Activated B cell treated with CpG ODN at 0.5 μM for 24 hours (primary cell): Measurements from ENCODE around the gene QRICH1. TPM values are rescaled to one million over a fixed set of nuclear protein-coding genes. Genes with fewer than 3 reads are reported as not detected.

Source experiments
- ATAC-seq: fragments of 200-7000 bp; cut with Tn5 transposase; one replicate; pipeline ENCODE4 v1.10.0; 2021; ENCODE audit warnings: low read depth, mild to moderate bottlenecking, moderate library complexity
- CTCF ChIA-PET: fragments of 350-600 bp; sonication (Branson Sonifier 250); formaldehyde crosslinking; loops from one replicate; lab custom pipeline; 2021; ENCODE audit warnings: antibody characterized with exemption; lab: Charles Lee
- POLR2A ChIA-PET: fragments of 350-600 bp; sonication (Branson Sonifier 250); formaldehyde crosslinking; loops from one replicate; lab custom pipeline; 2021; ENCODE audit warnings: antibody characterized with exemption; lab: Charles Lee
- DNase-seq: peaks from one replicate; pipeline ENCODE4 v3.0.0; 2022
- H3K27ac Mint-ChIP-seq: one replicate; pipeline ENCODE4 v1.8.0; 2020; ENCODE audit warnings: mixed read lengths
- H3K27me3 Mint-ChIP-seq: one replicate; pipeline ENCODE4 v1.8.0; 2021; ENCODE audit warnings: mixed read lengths
- H3K36me3 Mint-ChIP-seq: one replicate; pipeline ENCODE4 v1.8.0; 2021; ENCODE audit warnings: low read depth, mixed read lengths
- H3K4me1 Mint-ChIP-seq: one replicate; pipeline ENCODE4 v1.8.0; 2021; ENCODE audit warnings: mixed read lengths
- H3K4me3 Mint-ChIP-seq: one replicate; pipeline ENCODE4 v1.8.0; 2020; ENCODE audit warnings: mild to moderate bottlenecking, mixed read lengths
- H3K9me3 Mint-ChIP-seq: one replicate; pipeline ENCODE4 v1.8.0; 2020; ENCODE audit warnings: mixed read lengths
- CTCF ChIP-seq: fragments of 200-600 bp; IDR thresholded peaks from one replicate; pipeline ENCODE4 v1.8.0; 2022; ENCODE audit warnings: antibody characterized with exemption, mild to moderate bottlenecking
- intact Hi-C: fragments of 100-400 bp; cut with micrococcal nuclease; formaldehyde crosslinking; loops from one replicate; pipeline ENCODE4 v1.15.1; 2024
- total RNA-seq: library from RNA; stranded (reverse); gene quantifications from 2 replicates; pipeline ENCODE4 v1.2.3, GENCODE V29; 2022

The QRICH1 gene
- total RNA-seq, 1 donor from 2014 or later: 155 TPM

- intact Hi-C loops: loop anchor here (5.0 kb wide), 1 partner anchor 1177 kb away; the partner anchor contains the start of gene GNAT1
- no peak for TF ChIP-seq CTCF
- POLR2A ChIA-PET: interaction anchor here (1.0 to 14.9 kb wide), 2 partner anchors 7 to 25 kb away, joined by 3 to 372 read pairs; partner anchors contain the start of genes P4HTM and WDR6
- Mint-ChIP-seq H3K4me3 (peak overlapping the region; percentile 29), H3K9me3 (no peaks in the 10 kb centered on the region), H3K4me1 (peaks cover 24% of the 10 kb centered on the region), H3K27me3 (no peaks in the 10 kb centered on the region), H3K27ac (no peak overlapping the region), H3K36me3 (peaks cover 52% of the 10 kb centered on the region)
- ATAC-seq: no peak
- DNase-seq: no peak
- CTCF ChIA-PET: interaction anchor here (0.9 to 7.5 kb wide), 2 partner anchors 18 to 27 kb away, joined by 3 to 57 read pairs; partner anchors contain the start of gene P4HTM
Observed at GRCh38 chr3:49015072-49015471, 78.8 kb downstream of the QRICH1 start.

- peaks cover 21% of the 10 kb centered on the region for H3K4me1 Mint-ChIP-seq
- ChIA-PET POLR2A (interaction anchor here (0.6 to 1.7 kb wide), 9 partner anchors 8 to 119 kb away, joined by 3 to 13 read pairs (median 4); partner anchors contain the start of genes IMPDH2, NDUFAF3, P4HTM and QRICH1), CTCF (interaction anchor here (0.9 to 7.5 kb wide), 2 partner anchors 19 to 26 kb away, joined by 3 to 57 read pairs; partner anchors contain the start of gene P4HTM)
- H3K9me3 Mint-ChIP-seq: no peaks in the 10 kb centered on the region
- no peak for TF ChIP-seq CTCF
- no peaks in the 10 kb centered on the region for H3K27me3 Mint-ChIP-seq
- no peak overlapping the region for H3K27ac Mint-ChIP-seq
- intact Hi-C loops: loop anchor here (1.0 kb wide), 1 partner anchor 25 kb away; no protein-coding TSS in a partner anchor
- DNase-seq (peak; percentile 57), ATAC-seq (peak; percentile 63)
- H3K36me3 Mint-ChIP-seq: peaks cover 55% of the 10 kb centered on the region
- no peak overlapping the region for H3K4me3 Mint-ChIP-seq
Observed at GRCh38 chr3:49013738-49014660, 79.9 kb downstream of the QRICH1 start.

- H3K27ac Mint-ChIP-seq: no peak overlapping the region
- DNase-seq (no peak), ATAC-seq (no peak)
- ChIA-PET CTCF (interaction anchor here (0.9 to 7.5 kb wide), 3 partner anchors 9 to 81 kb away, joined by 3 to 57 read pairs (median 4); partner anchors contain the start of genes NDUFAF3, P4HTM and QRICH1), POLR2A (interaction anchor here (0.6 to 9.9 kb wide), 7 partner anchors 8 to 80 kb away, joined by 3 to 372 read pairs (median 5); partner anchors contain the start of genes DALRD3, IMPDH2, NDUFAF3 and QRICH1)
- H3K4me3 Mint-ChIP-seq: no peak overlapping the region
- H3K9me3 Mint-ChIP-seq: no peaks in the 10 kb centered on the region
- intact Hi-C loops: no loop called here
- no peak for TF ChIP-seq CTCF
- H3K27me3 Mint-ChIP-seq: no peaks in the 10 kb centered on the region
- peaks cover 22% of the 10 kb centered on the region for H3K4me1 Mint-ChIP-seq
- peaks cover 52% of the 10 kb centered on the region for H3K36me3 Mint-ChIP-seq
Observed at GRCh38 chr3:49013113-49013737, 80.6 kb downstream of the QRICH1 start.

GRCh38 chr3:49012441-49013017 is 81.3 kb downstream of the QRICH1 start:
- DNase-seq (no peak), ATAC-seq (no peak)
- H3K36me3 Mint-ChIP-seq: peaks cover 54% of the 10 kb centered on the region
- ChIA-PET POLR2A (interaction anchor here (0.9 to 9.9 kb wide), 3 partner anchors 10 to 25 kb away, joined by 3 to 372 read pairs (median 5); partner anchors contain the start of genes DALRD3, IMPDH2 and NDUFAF3), CTCF (interaction anchor here (0.9 to 7.5 kb wide), 4 partner anchors 9 to 81 kb away, joined by 3 to 57 read pairs (median 4); partner anchors contain the start of genes NDUFAF3, P4HTM and QRICH1)
- H3K27me3 Mint-ChIP-seq: no peaks in the 10 kb centered on the region
- no peaks in the 10 kb centered on the region for H3K9me3 Mint-ChIP-seq
- H3K4me1 Mint-ChIP-seq: peaks cover 24% of the 10 kb centered on the region
- no peak for TF ChIP-seq CTCF
- H3K27ac Mint-ChIP-seq: no peak overlapping the region
- intact Hi-C loops: no loop called here
- H3K4me3 Mint-ChIP-seq: no peak overlapping the region
